ENCODE data around the gene TXLNB. TPM values are rescaled to one million over a fixed set of nuclear protein-coding genes. Genes with fewer than 3 reads are reported as not detected.

TXLNB gene
- total RNA-seq, 6 donors from 2014 or later, result 0.52 to 4.2 (median 0.94) TPM

- WGBS, 2 donors, result 65 to 67% methylated on average over 3 of the region's 3 CpGs
- no peak for ATAC-seq (ENCODE audit: low FRiP score in 2 of 2)
- peaks cover 0 to 10% (median 0%) of the 10 kb centered on the region in 4 donors for H3K4me1 ChIP-seq
- no peak overlapping the region for H3K27ac ChIP-seq
- TF ChIP-seq CTCF (IDR thresholded peaks at IDR 0.05), result no peak
- TF ChIP-seq POLR2AphosphoS5 (IDR thresholded peaks at IDR 0.05), result no peak
- TF ChIP-seq POLR2A (IDR thresholded peaks at IDR 0.05), result no peak
- TF ChIP-seq EP300 (IDR thresholded peaks at IDR 0.05), result no peak
- no peaks in the 10 kb centered on the region for H3K36me3 ChIP-seq
- no peaks in the 10 kb centered on the region for H3K27me3 ChIP-seq
- H3K9me3 ChIP-seq, result no peaks in the 10 kb centered on the region
- H3K4me3 ChIP-seq, result no peak overlapping the region
- no peak for DNase-seq
These were observed 39.2 kb upstream of the TXLNB start for GRCh38 chr6:139330826-139331500.

GRCh38 chr6:139330306-139330705 lies 38.5 kb upstream of the TXLNB start:
- Histone ChIP-seq H3K4me1 (peaks cover 0 to 8% (median 3%) of the 10 kb centered on the region in 4 donors), H3K36me3 (no peaks in the 10 kb centered on the region), H3K27me3 (no peaks in the 10 kb centered on the region), H3K4me3 (no peak overlapping the region), H3K27ac (no peak overlapping the region), H3K9me3 (no peaks in the 10 kb centered on the region)
- TF ChIP-seq CTCF (IDR thresholded peaks at IDR 0.05) (no peak), POLR2A (IDR thresholded peaks at IDR 0.05) (no peak), POLR2AphosphoS5 (IDR thresholded peaks at IDR 0.05) (no peak), EP300 (IDR thresholded peaks at IDR 0.05) (no peak)
- ATAC-seq (ENCODE audit: low FRiP score in 2 of 2) (no peak), DNase-seq (no peak)
- 72 to 90% methylated on average over 5 of the region's 5 CpGs for WGBS, 2 donors

- DNase-seq (no peak), ATAC-seq (ENCODE audit: low FRiP score in 2 of 2) (no peak)
- Histone ChIP-seq H3K4me3 (no peak overlapping the region), H3K4me1 (peaks cover 8 to 13% (median 11%) of the 10 kb centered on the region in 4 donors), H3K36me3 (no peaks in the 10 kb centered on the region), H3K27ac (no peak overlapping the region), H3K27me3 (no peaks in the 10 kb centered on the region), H3K9me3 (no peaks in the 10 kb centered on the region)
- TF ChIP-seq CTCF (IDR thresholded peaks at IDR 0.05) (no peak), POLR2A (IDR thresholded peaks at IDR 0.05) (no peak), EP300 (IDR thresholded peaks at IDR 0.05) (no peak), POLR2AphosphoS5 (IDR thresholded peaks at IDR 0.05) (no peak)
- 95 to 100% methylated on average over 3 of the region's 3 CpGs for WGBS, 2 donors
These were observed 37.4 kb upstream of the TXLNB start for GRCh38 chr6:139329224-139329623.

- Histone ChIP-seq H3K4me1 (peaks cover 8 to 18% (median 17%) of the 10 kb centered on the region in 4 donors), H3K36me3 (no peaks in the 10 kb centered on the region), H3K27ac (no peak overlapping the region), H3K9me3 (no peaks in the 10 kb centered on the region), H3K27me3 (no peaks in the 10 kb centered on the region), H3K4me3 (no peak overlapping the region)
- 89 to 90% methylated on average over 5 of the region's 5 CpGs for WGBS, 2 donors
- TF ChIP-seq POLR2A (IDR thresholded peaks at IDR 0.05), result no peak
- TF ChIP-seq POLR2AphosphoS5 (IDR thresholded peaks at IDR 0.05), result no peak
- no peak for TF ChIP-seq CTCF (IDR thresholded peaks at IDR 0.05)
- no peak for TF ChIP-seq EP300 (IDR thresholded peaks at IDR 0.05)
- ATAC-seq (ENCODE audit: low FRiP score in 2 of 2) (no peak), DNase-seq (no peak)
These were observed 35.2 kb upstream of the TXLNB start for GRCh38 chr6:139327038-139327437.

GRCh38 chr6:139325686-139326085 lies 33.9 kb upstream of the TXLNB start:
- H3K27me3 ChIP-seq, result no peaks in the 10 kb centered on the region
- 27 to 58% methylated on average over 1 of the region's 1 CpG for WGBS, 2 donors
- H3K4me1 ChIP-seq, result peaks cover 8 to 18% (median 17%) of the 10 kb centered on the region in 4 donors
- no peaks in the 10 kb centered on the region for H3K36me3 ChIP-seq
- H3K4me3 ChIP-seq, result no peak overlapping the region
- no peak for ATAC-seq (ENCODE audit: low FRiP score in 2 of 2)
- H3K27ac ChIP-seq, result peak overlapping the region; percentile 73 to 86 (median 82)
- no peaks in the 10 kb centered on the region for H3K9me3 ChIP-seq
- no peak for TF ChIP-seq POLR2AphosphoS5 (IDR thresholded peaks at IDR 0.05)
- no peak for TF ChIP-seq CTCF (IDR thresholded peaks at IDR 0.05)
- TF ChIP-seq POLR2A (IDR thresholded peaks at IDR 0.05), result no peak
- no peak for TF ChIP-seq EP300 (IDR thresholded peaks at IDR 0.05)
- no peak for DNase-seq

All from upper lobe of left lung (tissue), 6 donors.